PC-9 (cell line): ENCODE measurements around the gene GSTT2.
"Not testable (repeated sequence)": the region's sequence is repeated elsewhere in the genome, so short reads cannot be mapped to it uniquely, and the experiment has no call there.

ENCODE experiments used
- CTCF ChIP-seq: fragments of 200-600 bp; sonication (generic); conservative IDR thresholded peaks from 2 replicates; pipeline ENCODE4 v1.6.1; 2017; ENCODE audit warnings: mixed run types, antibody characterized with exemption, mild to moderate bottlenecking, moderate library complexity
- EZH2 ChIP-seq: fragments of 200-600 bp; sonication (generic); IDR thresholded peaks from 2 replicates; pipeline ENCODE4 v1.8.0; 2017; ENCODE audit warnings: antibody characterized with exemption, low read depth

DNA sequence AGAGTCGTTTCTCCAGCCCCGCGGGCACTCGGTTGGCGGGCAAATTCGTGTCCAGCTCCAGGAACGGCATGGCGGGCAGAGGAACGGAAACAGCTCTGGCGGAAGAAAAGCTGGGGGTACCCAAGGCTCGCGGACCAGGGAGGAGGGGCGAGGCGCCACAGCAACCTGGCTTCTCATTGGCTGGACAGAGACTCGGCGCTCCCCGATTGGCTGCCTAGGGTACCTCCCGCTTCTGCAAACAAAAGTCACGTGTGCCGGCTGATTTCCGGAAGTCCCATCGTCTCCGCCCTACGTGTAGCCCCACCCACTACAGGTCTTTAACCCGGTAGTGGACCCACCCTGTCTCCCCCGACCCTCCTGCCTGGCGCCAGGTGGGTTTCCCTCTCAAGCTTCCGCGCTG, 5.6 kb upstream of the GSTT2 start, which contains the start of gene DDT:
- not testable (repeated sequence) for TF ChIP-seq CTCF, EZH2
